ENCODE results near the gene PCSK2.

The PCSK2 gene

DNA sequence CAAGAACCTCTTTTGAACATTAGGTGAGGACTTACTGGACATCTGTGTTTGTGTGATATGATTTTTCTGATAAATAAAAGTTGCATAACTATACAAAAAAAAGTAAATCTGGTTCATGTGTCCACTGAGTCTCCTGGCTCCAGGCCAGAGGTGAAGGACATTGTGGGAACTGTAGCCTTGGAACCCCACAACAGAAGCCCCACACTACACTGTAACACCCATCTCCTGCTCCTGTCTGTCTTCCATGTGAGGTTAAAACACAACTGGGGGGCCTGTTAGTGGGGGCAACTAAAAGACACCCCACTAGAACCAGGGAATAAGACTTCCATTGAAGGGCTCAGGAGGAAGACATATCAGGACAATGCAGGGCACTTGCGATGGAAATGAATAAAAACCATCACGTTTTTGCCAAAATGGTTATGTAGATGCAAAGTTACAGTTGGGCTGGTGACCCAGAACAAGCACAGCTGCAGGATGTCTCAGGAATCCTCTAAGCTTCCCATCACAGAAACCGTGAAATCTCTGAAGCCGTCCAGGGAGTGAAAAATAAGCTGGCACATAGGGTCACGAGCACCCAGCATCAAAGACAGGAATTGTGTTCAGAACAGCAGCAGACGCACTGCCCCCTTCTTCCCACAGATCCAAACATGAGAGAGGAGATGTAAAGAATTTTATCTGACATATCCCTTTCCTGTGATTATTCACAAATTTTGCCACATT, 36.7 kb upstream of the PCSK2 start:
- no peak overlapping the region for H3K4me2 ChIP-seq (ENCODE audit: low read length)

DNA sequence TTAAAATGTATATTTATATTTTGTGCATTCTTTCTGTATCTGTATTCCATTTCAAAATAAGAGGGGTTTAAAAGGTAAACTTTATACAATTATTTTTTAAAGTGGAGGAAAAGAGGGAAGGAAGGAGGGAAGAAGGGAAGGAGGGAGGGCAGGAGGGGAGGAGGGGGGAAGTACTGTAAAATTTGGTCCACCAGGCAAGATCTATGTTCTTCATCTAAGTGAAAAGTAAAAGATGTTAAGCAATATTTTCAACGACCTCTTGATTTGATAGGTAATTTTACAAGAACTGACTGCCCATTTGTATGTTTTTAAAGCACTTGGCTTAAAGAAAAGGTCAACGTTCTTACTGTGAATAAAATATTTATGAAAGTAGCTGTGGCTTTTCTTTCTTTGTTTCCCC, 29.8 kb upstream of the PCSK2 start:
- no peak for TF ChIP-seq EZH2phosphoT487 (IDR thresholded peaks at IDR 0.05; ENCODE audit: borderline replicate concordance, low read length)
- TF ChIP-seq, protein P1, sequence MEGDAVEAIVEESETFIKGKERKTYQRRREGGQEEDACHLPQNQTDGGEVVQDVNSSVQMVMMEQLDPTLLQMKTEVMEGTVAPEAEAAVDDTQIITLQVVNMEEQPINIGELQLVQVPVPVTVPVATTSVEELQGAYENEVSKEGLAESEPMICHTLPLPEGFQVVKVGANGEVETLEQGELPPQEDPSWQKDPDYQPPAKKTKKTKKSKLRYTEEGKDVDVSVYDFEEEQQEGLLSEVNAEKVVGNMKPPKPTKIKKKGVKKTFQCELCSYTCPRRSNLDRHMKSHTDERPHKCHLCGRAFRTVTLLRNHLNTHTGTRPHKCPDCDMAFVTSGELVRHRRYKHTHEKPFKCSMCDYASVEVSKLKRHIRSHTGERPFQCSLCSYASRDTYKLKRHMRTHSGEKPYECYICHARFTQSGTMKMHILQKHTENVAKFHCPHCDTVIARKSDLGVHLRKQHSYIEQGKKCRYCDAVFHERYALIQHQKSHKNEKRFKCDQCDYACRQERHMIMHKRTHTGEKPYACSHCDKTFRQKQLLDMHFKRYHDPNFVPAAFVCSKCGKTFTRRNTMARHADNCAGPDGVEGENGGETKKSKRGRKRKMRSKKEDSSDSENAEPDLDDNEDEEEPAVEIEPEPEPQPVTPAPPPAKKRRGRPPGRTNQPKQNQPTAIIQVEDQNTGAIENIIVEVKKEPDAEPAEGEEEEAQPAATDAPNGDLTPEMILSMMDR (IDR thresholded peaks at IDR 0.05; ENCODE audit: low read depth, low read length, poor library complexity, severe bottlenecking): no peak
- H3K27me3 ChIP-seq (ENCODE audit: control insufficient read depth, low read length): peaks cover 13% of the 10 kb centered on the region

More for the DNA sequence above, 36.7 kb upstream of the PCSK2 start:
- Histone ChIP-seq H3K27ac (ENCODE audit: low read depth, low read length) (no peak overlapping the region), H3K4me1 (ENCODE audit: control insufficient read depth, low read length) (no peaks in the 10 kb centered on the region), H3K27me3 (ENCODE audit: control insufficient read depth, low read length) (no peaks in the 10 kb centered on the region), H3K4me3 (ENCODE audit: low read length) (no peak overlapping the region), H3K79me2 (ENCODE audit: control insufficient read depth, low read length) (no peaks in the 10 kb centered on the region), H4K20me1 (ENCODE audit: control insufficient read depth, insufficient read depth, low read depth, low read length) (no peaks in the 10 kb centered on the region), H3K9me3 (ENCODE audit: control insufficient read depth, insufficient read depth, low read length) (no peaks in the 10 kb centered on the region), H3K36me3 (ENCODE audit: control insufficient read depth, low read length) (no peaks in the 10 kb centered on the region), H3F3A (ENCODE audit: control insufficient read depth, insufficient read depth) (no peaks in the 10 kb centered on the region), H3K9me2 (replicated peaks; ENCODE audit: control insufficient read depth, low read length) (no peaks in the 10 kb centered on the region)
- no peak for TF ChIP-seq EZH2phosphoT487 (IDR thresholded peaks at IDR 0.05; ENCODE audit: borderline replicate concordance, low read length)
- TF ChIP-seq, protein P1 (IDR thresholded peaks at IDR 0.05; ENCODE audit: low read depth, low read length, poor library complexity, severe bottlenecking): no peak

DNA sequence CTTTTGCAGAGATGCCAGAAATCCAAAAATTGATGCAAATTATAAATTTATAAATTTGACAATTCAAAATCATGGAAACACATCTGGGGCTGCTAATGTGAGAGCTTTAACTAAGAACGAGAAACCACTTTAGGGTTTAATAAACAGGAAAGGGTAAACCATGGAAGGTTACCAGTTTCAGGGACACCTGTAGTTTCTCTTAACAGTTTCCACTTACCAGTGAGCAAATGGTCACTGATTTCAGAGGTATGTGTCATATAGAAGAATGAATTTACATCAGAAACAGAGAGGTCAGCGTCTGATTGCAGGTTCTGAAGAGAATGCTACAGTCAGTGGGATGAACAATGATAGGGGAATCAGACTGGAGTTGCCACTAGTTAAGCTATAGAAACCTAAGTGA, 24.8 kb upstream of the PCSK2 start:
- H3K4me3 ChIP-seq (ENCODE audit: low read length): no peak overlapping the region
- H3K4me1 ChIP-seq (ENCODE audit: control insufficient read depth, low read length): no peaks in the 10 kb centered on the region
- no peaks in the 10 kb centered on the region for H3F3A ChIP-seq (ENCODE audit: control insufficient read depth, insufficient read depth)
- no peaks in the 10 kb centered on the region for H3K9me3 ChIP-seq (ENCODE audit: control insufficient read depth, insufficient read depth, low read length)
- H3K4me2 ChIP-seq (ENCODE audit: low read length): no peak overlapping the region
- TF ChIP-seq EZH2phosphoT487 (IDR thresholded peaks at IDR 0.05; ENCODE audit: borderline replicate concordance, low read length): no peak
- TF ChIP-seq, protein P1 (IDR thresholded peaks at IDR 0.05; ENCODE audit: low read depth, low read length, poor library complexity, severe bottlenecking): no peak
- no peaks in the 10 kb centered on the region for H3K9me2 ChIP-seq (replicated peaks; ENCODE audit: control insufficient read depth, low read length)
- peaks cover 18% of the 10 kb centered on the region for H3K27me3 ChIP-seq (ENCODE audit: control insufficient read depth, low read length)
- H3K36me3 ChIP-seq (ENCODE audit: control insufficient read depth, low read length): no peaks in the 10 kb centered on the region
- no peaks in the 10 kb centered on the region for H4K20me1 ChIP-seq (ENCODE audit: control insufficient read depth, insufficient read depth, low read depth, low read length)
- no peak overlapping the region for H3K27ac ChIP-seq (ENCODE audit: low read depth, low read length)
- no peaks in the 10 kb centered on the region for H3K79me2 ChIP-seq (ENCODE audit: control insufficient read depth, low read length)

More for the DNA sequence above, 29.8 kb upstream of the PCSK2 start:
- no peak overlapping the region for H3K4me3 ChIP-seq (ENCODE audit: low read length)
- no peaks in the 10 kb centered on the region for H4K20me1 ChIP-seq (ENCODE audit: control insufficient read depth, insufficient read depth, low read depth, low read length)
- no peak overlapping the region for H3K27ac ChIP-seq (ENCODE audit: low read depth, low read length)
- H3K9me3 ChIP-seq (ENCODE audit: control insufficient read depth, insufficient read depth, low read length): no peaks in the 10 kb centered on the region
- no peaks in the 10 kb centered on the region for H3K4me1 ChIP-seq (ENCODE audit: control insufficient read depth, low read length)
- H3K36me3 ChIP-seq (ENCODE audit: control insufficient read depth, low read length): no peaks in the 10 kb centered on the region
- H3F3A ChIP-seq (ENCODE audit: control insufficient read depth, insufficient read depth): no peaks in the 10 kb centered on the region
- no peaks in the 10 kb centered on the region for H3K79me2 ChIP-seq (ENCODE audit: control insufficient read depth, low read length)
- no peak overlapping the region for H3K4me2 ChIP-seq (ENCODE audit: low read length)
- H3K9me2 ChIP-seq (replicated peaks; ENCODE audit: control insufficient read depth, low read length): no peaks in the 10 kb centered on the region
